Measurements from ENCODE around the gene SLFN5. TPM values are rescaled to one million over a fixed set of nuclear protein-coding genes. Genes with fewer than 3 reads are reported as not detected.

The SLFN5 gene
- total and polyA plus RNA-seq, 2 of the 4 experiments (the other 2 are of a cell fraction), result 13.0 to 48.9 TPM

DNA sequence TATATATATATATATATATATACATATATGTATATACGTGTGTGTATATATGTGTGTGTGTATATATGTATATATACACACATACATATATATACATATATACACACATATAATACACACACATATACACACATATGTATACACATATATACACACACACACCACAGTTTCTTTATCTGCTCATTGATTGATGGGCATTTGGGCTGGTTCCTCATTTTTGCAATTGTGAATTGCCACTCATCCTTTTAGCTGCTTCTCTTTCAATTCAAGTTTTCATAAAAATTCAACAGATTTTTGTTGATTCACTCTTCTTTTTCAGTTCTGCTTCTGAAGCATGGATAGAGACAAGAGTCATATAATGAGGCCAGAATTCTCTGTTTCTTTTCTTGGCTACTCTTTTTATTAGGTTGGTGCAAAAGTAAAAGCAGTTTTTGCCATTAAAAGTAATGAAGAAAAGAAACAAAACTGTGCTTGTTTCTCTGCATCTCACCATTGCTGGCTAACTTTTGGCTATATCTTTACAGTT lies 44.5 kb downstream of the SLFN5 start:
- Histone ChIP-seq H3K79me1 (ENCODE audit: low read depth in 1 of 2, low read length in 2 of 2) (no peaks in the 10 kb centered on the region), H3K9me1 (ENCODE audit: insufficient read depth, low read length) (no peaks in the 10 kb centered on the region), H3K4ac (ENCODE audit: low read depth, low read length) (no peak overlapping the region), H3K23ac (ENCODE audit: low read depth, low read length) (no peak overlapping the region), H3K9me3 (ENCODE audit: control insufficient read depth, insufficient read depth, low read length) (peaks cover 3% of the 10 kb centered on the region), H4K5ac (ENCODE audit: low read depth, low read length) (no peak overlapping the region), H3K9ac (ENCODE audit: low read depth, low read length) (no peak overlapping the region), H3K4me1 (ENCODE audit: control insufficient read depth, insufficient read depth, low read length) (no peaks in the 10 kb centered on the region), H2BK15ac (ENCODE audit: low read depth, low read length) (no peak overlapping the region), H3K4me2 (ENCODE audit: low read depth, low read length) (no peak overlapping the region), H4K91ac (ENCODE audit: insufficient read depth, low read depth, low read length) (no peak overlapping the region), H3K36me3 (ENCODE audit: control insufficient read depth, insufficient read depth, low read length) (no peaks in the 10 kb centered on the region), H2BK20ac (ENCODE audit: low read depth, low read length) (no peak overlapping the region), H3K27ac (ENCODE audit: insufficient read depth, low read length) (no peak overlapping the region), H3K18ac (ENCODE audit: low read depth, low read length) (no peak overlapping the region), H4K20me1 (ENCODE audit: insufficient read depth, low read length) (no peaks in the 10 kb centered on the region), H2AK5ac (ENCODE audit: low read depth, low read length) (no peak overlapping the region), H2AK9ac (replicated peaks; ENCODE audit: low read depth, low read length, poor library complexity) (no peak overlapping the region), H3K56ac (ENCODE audit: extremely low read depth, insufficient read depth, low read length) (no peak overlapping the region), H3K27me3 (ENCODE audit: control insufficient read depth, insufficient read depth, low read length) (no peaks in the 10 kb centered on the region; the same call in 1 of the 2 replicates), H2AFZ (replicated peaks; ENCODE audit: low read length, poor library complexity) (no peak overlapping the region), H2BK120ac (ENCODE audit: low read depth, low read length) (no peak overlapping the region), H3K4me3 (ENCODE audit: insufficient read depth, low read depth, low read length) (no peak overlapping the region), H3K14ac (replicated peaks; ENCODE audit: low read depth, low read length) (no peak overlapping the region), H2BK5ac (ENCODE audit: low read depth, low read length, poor library complexity, severe bottlenecking) (no peak overlapping the region), H4K8ac (ENCODE audit: low read depth in 2 of 2, low read length in 2 of 2) (no peak overlapping the region)
- DNase-seq (no peak), ATAC-seq (ENCODE audit: low read depth) (no peak)
- no CpG with 5 or more reads among the region's 1 CpG for WGBS, 2 experiments (ENCODE audit: extremely low coverage in 2 of 2, insufficient read length in 1 of 2)
- intact Hi-C loops (cut with micrococcal nuclease), result no loop called here
- no TSS peak for BruUV-seq (replicated peaks)
- CTCF ChIA-PET, result interaction anchor here (1.4 kb wide), 1 partner anchor 25 kb away, joined by 3 read pairs; no protein-coding TSS in a partner anchor
- TF ChIP-seq NFE2L2 (IDR thresholded peaks at IDR 0.05; ENCODE audit: low read depth, low read length) (no peak), POLR2A (IDR thresholded peaks at IDR 0.05; ENCODE audit: low read depth, low read length) (no peak), RCOR1 (IDR thresholded peaks at IDR 0.05; ENCODE audit: insufficient replicate concordance, low read length) (no peak), MAZ (IDR thresholded peaks at IDR 0.05; ENCODE audit: borderline replicate concordance, low read depth, low read length) (no peak), CEBPB (IDR thresholded peaks at IDR 0.05; ENCODE audit: low read depth, low read length) (no peak), FOS (IDR thresholded peaks at IDR 0.05; ENCODE audit: low read depth, low read length) (no peak), MAFK (IDR thresholded peaks at IDR 0.05; ENCODE audit: low read depth, low read length) (no peak), MXI1 (IDR thresholded peaks at IDR 0.05; ENCODE audit: borderline replicate concordance, low read depth, low read length) (no peak), RFX5 (IDR thresholded peaks at IDR 0.05; ENCODE audit: low read depth, low read length) (no peak), SMC3 (IDR thresholded peaks at IDR 0.05; ENCODE audit: low read depth, low read length) (no peak)
- TF ChIP-seq, protein P1, sequence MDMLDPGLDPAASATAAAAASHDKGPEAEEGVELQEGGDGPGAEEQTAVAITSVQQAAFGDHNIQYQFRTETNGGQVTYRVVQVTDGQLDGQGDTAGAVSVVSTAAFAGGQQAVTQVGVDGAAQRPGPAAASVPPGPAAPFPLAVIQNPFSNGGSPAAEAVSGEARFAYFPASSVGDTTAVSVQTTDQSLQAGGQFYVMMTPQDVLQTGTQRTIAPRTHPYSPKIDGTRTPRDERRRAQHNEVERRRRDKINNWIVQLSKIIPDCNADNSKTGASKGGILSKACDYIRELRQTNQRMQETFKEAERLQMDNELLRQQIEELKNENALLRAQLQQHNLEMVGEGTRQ (IDR thresholded peaks at IDR 0.05; ENCODE audit: low read depth, low read length), result no peak
- TF ChIP-seq, protein P2, sequence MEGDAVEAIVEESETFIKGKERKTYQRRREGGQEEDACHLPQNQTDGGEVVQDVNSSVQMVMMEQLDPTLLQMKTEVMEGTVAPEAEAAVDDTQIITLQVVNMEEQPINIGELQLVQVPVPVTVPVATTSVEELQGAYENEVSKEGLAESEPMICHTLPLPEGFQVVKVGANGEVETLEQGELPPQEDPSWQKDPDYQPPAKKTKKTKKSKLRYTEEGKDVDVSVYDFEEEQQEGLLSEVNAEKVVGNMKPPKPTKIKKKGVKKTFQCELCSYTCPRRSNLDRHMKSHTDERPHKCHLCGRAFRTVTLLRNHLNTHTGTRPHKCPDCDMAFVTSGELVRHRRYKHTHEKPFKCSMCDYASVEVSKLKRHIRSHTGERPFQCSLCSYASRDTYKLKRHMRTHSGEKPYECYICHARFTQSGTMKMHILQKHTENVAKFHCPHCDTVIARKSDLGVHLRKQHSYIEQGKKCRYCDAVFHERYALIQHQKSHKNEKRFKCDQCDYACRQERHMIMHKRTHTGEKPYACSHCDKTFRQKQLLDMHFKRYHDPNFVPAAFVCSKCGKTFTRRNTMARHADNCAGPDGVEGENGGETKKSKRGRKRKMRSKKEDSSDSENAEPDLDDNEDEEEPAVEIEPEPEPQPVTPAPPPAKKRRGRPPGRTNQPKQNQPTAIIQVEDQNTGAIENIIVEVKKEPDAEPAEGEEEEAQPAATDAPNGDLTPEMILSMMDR (conservative IDR thresholded peaks at IDR 0.05; ENCODE audit: low read depth, low read length), result no peak
- in situ Hi-C loops (cut with MboI; ENCODE audit: low sequenced_read_pairs), result no loop called here
- POLR2A ChIA-PET (ENCODE audit: unreplicated experiment), result no interaction called here
- dilution Hi-C loops (cut with HindIII; ENCODE audit: low sequenced_read_pairs, unreplicated experiment), result no loop called here
